Activated CD8-positive, alpha-beta memory T cell treated with anti-CD3 and anti-CD28 coated beads, Interleukin-2, amount 10 ng/mL, durations not matched to agents 7 days and 5 days (primary cell): ENCODE data around the gene UNC50. TPM values are rescaled to one million over a fixed set of nuclear protein-coding genes. Genes with fewer than 3 reads are reported as not detected.

ENCODE experiments used
- ATAC-seq: fragments of 150-1000 bp; cut with Tn5 transposase; one replicate; pipeline ENCODE4 v1.10.0; 2021; ENCODE audit warnings: moderate library complexity
- CTCF ChIA-PET: fragments of 350-600 bp; sonication (Branson Sonifier 250); formaldehyde crosslinking; loops from one replicate; lab custom pipeline; 2021; ENCODE audit warnings: antibody characterized with exemption; lab: Charles Lee
- DNase-seq: peaks from one replicate; pipeline ENCODE4 v3.0.0-alpha.2; 2020
- H3K27ac Mint-ChIP-seq: one replicate; pipeline ENCODE4 v1.8.0; 2021; ENCODE audit warnings: mild to moderate bottlenecking, mixed read lengths
- H3K27me3 Mint-ChIP-seq: one replicate; pipeline ENCODE4 v1.8.0; 2021; ENCODE audit warnings: mixed read lengths
- H3K36me3 Mint-ChIP-seq: one replicate; pipeline ENCODE4 v1.8.0; 2021; ENCODE audit warnings: mild to moderate bottlenecking, mixed read lengths
- H3K4me1 Mint-ChIP-seq: one replicate; pipeline ENCODE4 v1.8.0; 2021; ENCODE audit warnings: mixed read lengths
- H3K4me3 Mint-ChIP-seq: one replicate; pipeline ENCODE4 v1.8.0; 2021; ENCODE audit warnings: mild to moderate bottlenecking, moderate library complexity, mixed read lengths
- H3K9me3 Mint-ChIP-seq: one replicate; pipeline ENCODE4 v1.8.0; 2022; ENCODE audit warnings: low read depth, mixed read lengths
- total RNA-seq, 2 experiments: library from RNA; stranded (reverse); gene quantifications; one replicate each; pipeline ENCODE4 v1.2.3, GENCODE V29; 2021

UNC50 gene
- total RNA-seq, 2 experiments from 2014 or later: 26.7 to 33.5 TPM

GRCh38 chr2:98569197-98569793 lies 39.1 kb upstream of the UNC50 start:
- H3K27me3 Mint-ChIP-seq: no peaks in the 10 kb centered on the region
- CTCF ChIA-PET: interaction anchor here (0.8 to 2.1 kb wide), 17 partner anchors 10 to 497 kb away, joined by 3 to 17 read pairs (median 3); no protein-coding TSS in a partner anchor
- no peak overlapping the region for H3K27ac Mint-ChIP-seq
- DNase-seq (peak; percentile 72), ATAC-seq (peak; percentile 62)
- peaks cover 65% of the 10 kb centered on the region for H3K36me3 Mint-ChIP-seq
- no peaks in the 10 kb centered on the region for H3K9me3 Mint-ChIP-seq
- no peak overlapping the region for H3K4me3 Mint-ChIP-seq
- peaks cover 7% of the 10 kb centered on the region for H3K4me1 Mint-ChIP-seq

- Mint-ChIP-seq H3K4me1 (peaks cover 5% of the 10 kb centered on the region), H3K27me3 (no peaks in the 10 kb centered on the region), H3K4me3 (no peak overlapping the region), H3K9me3 (no peaks in the 10 kb centered on the region), H3K36me3 (peaks cover 61% of the 10 kb centered on the region), H3K27ac (peak overlapping the region; percentile 47)
- ATAC-seq (no peak), DNase-seq (no peak)
- CTCF ChIA-PET: interaction anchor here (0.8 to 2.1 kb wide), 2 partner anchors 10 to 17 kb away, joined by 4 to 6 read pairs; no protein-coding TSS in a partner anchor
These were observed 38.5 kb upstream of the UNC50 start for GRCh38 chr2:98569915-98570314.

- H3K36me3 Mint-ChIP-seq: peaks cover 58% of the 10 kb centered on the region
- H3K27ac Mint-ChIP-seq: peak overlapping the region; percentile 47
These were observed 38.0 kb upstream of the UNC50 start for GRCh38 chr2:98570356-98570755.

GRCh38 chr2:98571121-98571701 lies 37.2 kb upstream of the UNC50 start:
- Mint-ChIP-seq H3K9me3 (no peaks in the 10 kb centered on the region), H3K27ac (no peak overlapping the region), H3K4me3 (no peak overlapping the region), H3K27me3 (no peaks in the 10 kb centered on the region), H3K36me3 (peaks cover 57% of the 10 kb centered on the region), H3K4me1 (no peaks in the 10 kb centered on the region)
- CTCF ChIA-PET: interaction anchor here (0.7 to 2.1 kb wide), 2 partner anchors 12 to 163 kb away, joined by 3 to 6 read pairs; no protein-coding TSS in a partner anchor
- no peak for ATAC-seq
- DNase-seq: no peak

More at GRCh38 chr2:98570356-98570755, 38.0 kb upstream of the UNC50 start:
- Mint-ChIP-seq H3K9me3 (no peaks in the 10 kb centered on the region), H3K4me3 (no peak overlapping the region), H3K4me1 (peaks cover 2% of the 10 kb centered on the region), H3K27me3 (no peaks in the 10 kb centered on the region)
- CTCF ChIA-PET: interaction anchor here (0.8 to 2.1 kb wide), 2 partner anchors 11 to 17 kb away, joined by 4 to 6 read pairs; no protein-coding TSS in a partner anchor
- no peak for ATAC-seq
- DNase-seq: no peak

- H3K4me1 Mint-ChIP-seq: no peaks in the 10 kb centered on the region
- H3K4me3 Mint-ChIP-seq: no peak overlapping the region
- peaks cover 53% of the 10 kb centered on the region for H3K36me3 Mint-ChIP-seq
These were observed 36.6 kb upstream of the UNC50 start for GRCh38 chr2:98571796-98572195.

GRCh38 chr2:98572211-98572610 lies 36.2 kb upstream of the UNC50 start:
- H3K4me3 Mint-ChIP-seq: no peak overlapping the region
- no peaks in the 10 kb centered on the region for H3K9me3 Mint-ChIP-seq
- DNase-seq (no peak), ATAC-seq (no peak)
- CTCF ChIA-PET: no interaction called here
- H3K27me3 Mint-ChIP-seq: no peaks in the 10 kb centered on the region
- H3K27ac Mint-ChIP-seq: no peak overlapping the region
- H3K36me3 Mint-ChIP-seq: peaks cover 51% of the 10 kb centered on the region
- no peaks in the 10 kb centered on the region for H3K4me1 Mint-ChIP-seq

More at GRCh38 chr2:98571796-98572195, 36.6 kb upstream of the UNC50 start:
- H3K27me3 Mint-ChIP-seq: no peaks in the 10 kb centered on the region
- H3K27ac Mint-ChIP-seq: no peak overlapping the region
- ATAC-seq (no peak), DNase-seq (no peak)
- H3K9me3 Mint-ChIP-seq: no peaks in the 10 kb centered on the region
- CTCF ChIA-PET: interaction anchor here (2.1 kb wide), 1 partner anchor 12 kb away, joined by 6 read pairs; no protein-coding TSS in a partner anchor

- Mint-ChIP-seq H3K27ac (no peak overlapping the region), H3K4me1 (no peaks in the 10 kb centered on the region), H3K9me3 (no peaks in the 10 kb centered on the region), H3K36me3 (peaks cover 51% of the 10 kb centered on the region), H3K4me3 (no peak overlapping the region), H3K27me3 (no peaks in the 10 kb centered on the region)
- CTCF ChIA-PET: no interaction called here
- ATAC-seq (no peak), DNase-seq (no peak)
These were observed 35.7 kb upstream of the UNC50 start for GRCh38 chr2:98572676-98573075.

- ATAC-seq (no peak), DNase-seq (peak; percentile 30)
- no peaks in the 10 kb centered on the region for H3K4me1 Mint-ChIP-seq
- CTCF ChIA-PET: no interaction called here
- no peak overlapping the region for H3K4me3 Mint-ChIP-seq
- no peaks in the 10 kb centered on the region for H3K27me3 Mint-ChIP-seq
- H3K27ac Mint-ChIP-seq: no peak overlapping the region
- H3K36me3 Mint-ChIP-seq: peaks cover 50% of the 10 kb centered on the region
- H3K9me3 Mint-ChIP-seq: no peaks in the 10 kb centered on the region
These were observed 35.0 kb upstream of the UNC50 start for GRCh38 chr2:98573426-98573825.

GRCh38 chr2:98576666-98577312 lies 31.6 kb upstream of the UNC50 start:
- H3K4me1 Mint-ChIP-seq: no peaks in the 10 kb centered on the region
- ATAC-seq: no peak
- no peaks in the 10 kb centered on the region for H3K9me3 Mint-ChIP-seq
- H3K36me3 Mint-ChIP-seq: peaks cover 42% of the 10 kb centered on the region
- H3K27ac Mint-ChIP-seq: peak overlapping the region; percentile 23
- no peaks in the 10 kb centered on the region for H3K27me3 Mint-ChIP-seq
- CTCF ChIA-PET: no interaction called here
- peak; percentile 36 for DNase-seq
- no peak overlapping the region for H3K4me3 Mint-ChIP-seq

GRCh38 chr2:98577313-98577712 lies 31.1 kb upstream of the UNC50 start:
- no peak overlapping the region for H3K4me3 Mint-ChIP-seq
- H3K4me1 Mint-ChIP-seq: no peaks in the 10 kb centered on the region
- DNase-seq (peak; percentile 35), ATAC-seq (no peak)
- H3K27me3 Mint-ChIP-seq: no peaks in the 10 kb centered on the region
- H3K36me3 Mint-ChIP-seq: peaks cover 43% of the 10 kb centered on the region
- H3K27ac Mint-ChIP-seq: no peak overlapping the region
- CTCF ChIA-PET: no interaction called here
- no peaks in the 10 kb centered on the region for H3K9me3 Mint-ChIP-seq

- peak; percentile 21 for DNase-seq
- CTCF ChIA-PET: no interaction called here
- ATAC-seq: no peak
- Mint-ChIP-seq H3K9me3 (no peaks in the 10 kb centered on the region), H3K27ac (no peak overlapping the region), H3K4me3 (no peak overlapping the region), H3K4me1 (no peaks in the 10 kb centered on the region), H3K36me3 (peaks cover 39% of the 10 kb centered on the region), H3K27me3 (no peaks in the 10 kb centered on the region)
These were observed 30.2 kb upstream of the UNC50 start for GRCh38 chr2:98578231-98578630.

GRCh38 chr2:98579926-98580325 lies 28.5 kb upstream of the UNC50 start:
- no peaks in the 10 kb centered on the region for H3K27me3 Mint-ChIP-seq
- H3K4me3 Mint-ChIP-seq: no peak overlapping the region
- H3K36me3 Mint-ChIP-seq: peaks cover 41% of the 10 kb centered on the region
- DNase-seq: peak; percentile 5
- H3K4me1 Mint-ChIP-seq: no peaks in the 10 kb centered on the region
- ATAC-seq: no peak
- no peaks in the 10 kb centered on the region for H3K9me3 Mint-ChIP-seq
- CTCF ChIA-PET: interaction anchor here (0.8 to 1.1 kb wide), 3 partner anchors 11 to 172 kb away, joined by 3 to 9 read pairs (median 4); no protein-coding TSS in a partner anchor
- no peak overlapping the region for H3K27ac Mint-ChIP-seq

- no peaks in the 10 kb centered on the region for H3K27me3 Mint-ChIP-seq
- CTCF ChIA-PET: no interaction called here
These were observed 27.6 kb upstream of the UNC50 start for GRCh38 chr2:98580656-98581284.

More at GRCh38 chr2:98580656-98581284, 27.6 kb upstream of the UNC50 start:
- H3K36me3 Mint-ChIP-seq: peaks cover 43% of the 10 kb centered on the region
- no peaks in the 10 kb centered on the region for H3K9me3 Mint-ChIP-seq
- peak; percentile 38 for DNase-seq
- H3K4me3 Mint-ChIP-seq: no peak overlapping the region
- H3K27ac Mint-ChIP-seq: no peak overlapping the region
- ATAC-seq: no peak
- no peaks in the 10 kb centered on the region for H3K4me1 Mint-ChIP-seq
